ENCODE results near the gene ENTREP1. TPM values are rescaled to one million over a fixed set of nuclear protein-coding genes. Genes with fewer than 3 reads are reported as not detected.

ENTREP1 gene
- total and polyA plus RNA-seq, 2 donors (not counting 1 experiment from before 2014, with no cell fraction given), result not detected

GRCh38 chr9:69396759-69397158 lies 71.7 kb downstream of the ENTREP1 start:
- WGBS (ENCODE audit: insufficient coverage), result 100% methylated on average over 1 of the region's 2 CpGs
- POLR2A ChIA-PET, result no interaction called here
- intact Hi-C loops (cut with micrococcal nuclease), result no loop called here

More at GRCh38 chr9:69396759-69397158, 71.7 kb downstream of the ENTREP1 start:
- Histone ChIP-seq H3K4me1 (ENCODE audit: control insufficient read depth in 2 of 2, insufficient read depth in 2 of 2, low read length in 2 of 2) (no peaks in the 10 kb centered on the region), H2AFZ (ENCODE audit: insufficient read depth, low read depth, low read length, poor library complexity, severe bottlenecking) (no peak overlapping the region), H3K4me3 (ENCODE audit: control extremely low read depth in 1 of 5, extremely low read depth in 1 of 5, insufficient read depth in 1 of 5, low read depth in 2 of 5, low read length in 4 of 5) (no peak overlapping the region), H3K4me2 (replicated peaks; ENCODE audit: low read depth, low read length, poor library complexity, severe bottlenecking) (no peak overlapping the region), H3K27me3 (replicated peaks in 1 of 4; ENCODE audit: control extremely low read depth in 1 of 4, control insufficient read depth in 3 of 4, insufficient read depth in 4 of 4, low read length in 3 of 4) (no peaks in the 10 kb centered on the region), H4K20me1 (ENCODE audit: control insufficient read depth, insufficient read depth, low read length, poor library complexity, severe bottlenecking) (no peaks in the 10 kb centered on the region), H3K9me3 (ENCODE audit: control extremely low read depth in 1 of 3, control insufficient read depth in 2 of 3, insufficient read depth in 1 of 3, low read length in 2 of 3) (peaks cover 0 to 2% (median 0%) of the 10 kb centered on the region in 3 donors), H3K27ac (ENCODE audit: low read length in 2 of 2) (no peak overlapping the region), H3K79me2 (ENCODE audit: control insufficient read depth, insufficient read depth, low read length) (no peaks in the 10 kb centered on the region), H3K9ac (ENCODE audit: low read length) (no peak overlapping the region), H3K36me3 (replicated peaks in 1 of 2; ENCODE audit: control extremely low read depth in 1 of 2, control insufficient read depth in 1 of 2, extremely low read depth in 1 of 2, insufficient read depth in 2 of 2, low read length in 1 of 2) (no peaks in the 10 kb centered on the region)
- no peaks in the 10 kb centered on the region for H3K9me3 Mint-ChIP-seq (ENCODE audit: insufficient read depth)
- CTCF ChIA-PET, result no interaction called here
- TF ChIP-seq EZH2 (IDR thresholded peaks at IDR 0.05; ENCODE audit: borderline replicate concordance, insufficient read depth, low read depth, low read length, poor library complexity, severe bottlenecking), result no peak
- no peak for TF ChIP-seq CTCF (IDR thresholded peaks at IDR 0.05)
- H3K27ac Mint-ChIP-seq, result no peak overlapping the region
- no peak for DNase-seq
- H3K4me1 Mint-ChIP-seq, result no peaks in the 10 kb centered on the region
- no peak for ATAC-seq (ENCODE audit: low read depth)
- H3K27me3 Mint-ChIP-seq, result peaks cover 13% of the 10 kb centered on the region
- no peak overlapping the region for H3K4me3 Mint-ChIP-seq
